C4-2B (cell line): ENCODE measurements around the gene TMEM82.

Experiments used
- H3K27ac ChIP-seq: fragments of 450-650 bp; 2 replicates; pipeline ENCODE4 v1.5.1; 2017
- ZFX ChIP-seq: fragments of 450-650 bp; IDR thresholded peaks from 2 replicates; pipeline ENCODE4 v1.6.1; 2017
- TF ChIP-seq, protein P1 (sequence below): fragments of 450-650 bp; conservative IDR thresholded peaks from 2 replicates; pipeline ENCODE4 v1.5.1; 2017; ENCODE audit warnings: mild to moderate bottlenecking

Gene TMEM82

DNA sequence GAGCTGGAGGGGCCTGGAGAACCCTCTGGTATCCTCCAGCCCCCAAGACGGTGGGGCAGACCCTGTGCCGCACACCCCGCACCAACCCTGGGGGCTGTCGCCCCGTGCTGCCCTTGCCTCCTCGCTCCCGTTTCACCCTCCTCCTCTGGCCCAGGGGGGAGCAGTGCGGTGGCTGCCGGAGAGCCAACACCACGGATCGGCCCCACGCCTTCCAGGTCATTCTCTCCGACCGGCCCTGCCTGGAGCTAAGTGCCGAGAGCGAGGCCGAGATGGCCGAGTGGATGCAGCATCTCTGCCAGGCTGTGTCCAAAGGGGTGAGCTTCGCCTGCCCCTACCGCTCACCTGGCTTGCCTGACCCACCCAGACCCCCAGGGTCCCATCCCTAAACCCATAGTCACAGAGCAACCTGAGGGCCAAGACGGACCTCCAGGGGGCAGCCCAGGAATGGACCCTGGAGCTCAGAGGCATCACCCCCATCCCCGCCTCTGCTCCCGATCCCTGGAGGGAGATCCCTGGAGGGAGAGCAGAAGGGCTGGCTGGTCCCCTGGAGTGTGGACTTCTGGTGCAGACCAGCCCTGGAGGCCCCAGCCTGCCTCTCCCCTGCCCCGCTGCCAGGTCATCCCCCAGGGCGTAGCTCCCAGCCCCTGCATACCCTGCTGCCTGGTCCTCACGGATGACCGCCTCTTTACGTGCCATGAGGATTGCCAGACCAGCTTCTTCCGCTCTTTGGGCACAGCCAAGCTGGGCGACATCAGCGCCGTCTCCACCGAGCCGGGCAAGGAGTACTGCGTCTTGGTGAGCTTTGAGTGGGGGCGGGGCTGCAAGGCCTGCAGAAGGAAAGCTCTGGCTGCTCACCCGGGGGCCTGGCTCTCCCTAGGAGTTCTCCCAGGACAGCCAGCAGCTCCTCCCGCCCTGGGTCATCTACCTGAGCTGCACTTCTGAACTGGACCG, 10.3 kb upstream of the TMEM82 start:
- TF ChIP-seq, protein P1, sequence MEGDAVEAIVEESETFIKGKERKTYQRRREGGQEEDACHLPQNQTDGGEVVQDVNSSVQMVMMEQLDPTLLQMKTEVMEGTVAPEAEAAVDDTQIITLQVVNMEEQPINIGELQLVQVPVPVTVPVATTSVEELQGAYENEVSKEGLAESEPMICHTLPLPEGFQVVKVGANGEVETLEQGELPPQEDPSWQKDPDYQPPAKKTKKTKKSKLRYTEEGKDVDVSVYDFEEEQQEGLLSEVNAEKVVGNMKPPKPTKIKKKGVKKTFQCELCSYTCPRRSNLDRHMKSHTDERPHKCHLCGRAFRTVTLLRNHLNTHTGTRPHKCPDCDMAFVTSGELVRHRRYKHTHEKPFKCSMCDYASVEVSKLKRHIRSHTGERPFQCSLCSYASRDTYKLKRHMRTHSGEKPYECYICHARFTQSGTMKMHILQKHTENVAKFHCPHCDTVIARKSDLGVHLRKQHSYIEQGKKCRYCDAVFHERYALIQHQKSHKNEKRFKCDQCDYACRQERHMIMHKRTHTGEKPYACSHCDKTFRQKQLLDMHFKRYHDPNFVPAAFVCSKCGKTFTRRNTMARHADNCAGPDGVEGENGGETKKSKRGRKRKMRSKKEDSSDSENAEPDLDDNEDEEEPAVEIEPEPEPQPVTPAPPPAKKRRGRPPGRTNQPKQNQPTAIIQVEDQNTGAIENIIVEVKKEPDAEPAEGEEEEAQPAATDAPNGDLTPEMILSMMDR = no peak
- no peak for TF ChIP-seq ZFX
- no peak overlapping the region for H3K27ac ChIP-seq

DNA sequence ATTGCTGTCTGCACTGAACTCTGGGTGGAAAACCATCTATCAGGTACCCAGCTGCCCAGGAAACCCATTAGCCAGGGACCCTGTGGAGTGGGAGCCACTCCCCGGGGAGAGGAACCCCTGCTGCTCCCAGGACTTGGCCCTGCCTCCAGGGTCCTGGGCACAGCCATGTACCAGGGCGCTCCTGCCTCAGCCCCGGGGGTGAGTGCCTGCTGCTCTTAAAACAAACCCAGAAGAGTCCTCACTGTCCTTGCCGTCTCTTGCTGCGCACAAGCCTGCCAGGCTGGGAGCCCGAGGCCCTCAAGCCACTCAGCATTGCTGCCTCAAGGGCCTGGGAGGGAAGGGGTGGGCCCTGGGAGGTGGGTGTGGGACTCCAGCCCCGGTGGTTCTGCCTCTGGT, 9.6 kb upstream of the TMEM82 start:
- TF ChIP-seq, protein P1 = no peak
- TF ChIP-seq ZFX = no peak
- H3K27ac ChIP-seq = no peak overlapping the region

DNA sequence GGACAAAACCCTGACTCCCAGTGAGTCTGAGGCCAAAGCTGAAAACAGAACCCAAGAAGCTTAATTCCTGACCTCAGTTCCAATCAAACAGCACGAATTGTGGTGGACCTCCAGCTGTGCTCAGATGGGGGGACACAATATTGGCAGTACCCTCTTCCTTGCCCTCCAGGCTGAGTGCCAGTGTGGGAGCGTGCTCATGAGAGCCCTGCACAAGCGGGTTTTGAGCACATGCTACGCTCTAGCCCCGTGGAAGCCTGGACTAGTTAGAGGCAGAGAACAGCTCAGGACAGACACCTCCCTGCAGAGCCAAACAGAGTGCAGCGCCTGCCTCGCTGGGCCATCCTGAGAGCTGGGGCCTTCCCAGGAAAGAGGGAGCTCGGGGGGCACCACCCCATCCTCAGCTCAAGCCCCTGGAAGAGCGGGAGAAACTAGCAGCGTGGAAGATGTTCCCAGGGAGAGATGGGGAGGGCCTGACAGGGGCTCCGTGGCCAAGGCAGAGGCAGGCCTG, 9.0 kb upstream of the TMEM82 start:
- no peak overlapping the region for H3K27ac ChIP-seq
- TF ChIP-seq, protein P1 = no peak
- TF ChIP-seq ZFX = no peak

DNA sequence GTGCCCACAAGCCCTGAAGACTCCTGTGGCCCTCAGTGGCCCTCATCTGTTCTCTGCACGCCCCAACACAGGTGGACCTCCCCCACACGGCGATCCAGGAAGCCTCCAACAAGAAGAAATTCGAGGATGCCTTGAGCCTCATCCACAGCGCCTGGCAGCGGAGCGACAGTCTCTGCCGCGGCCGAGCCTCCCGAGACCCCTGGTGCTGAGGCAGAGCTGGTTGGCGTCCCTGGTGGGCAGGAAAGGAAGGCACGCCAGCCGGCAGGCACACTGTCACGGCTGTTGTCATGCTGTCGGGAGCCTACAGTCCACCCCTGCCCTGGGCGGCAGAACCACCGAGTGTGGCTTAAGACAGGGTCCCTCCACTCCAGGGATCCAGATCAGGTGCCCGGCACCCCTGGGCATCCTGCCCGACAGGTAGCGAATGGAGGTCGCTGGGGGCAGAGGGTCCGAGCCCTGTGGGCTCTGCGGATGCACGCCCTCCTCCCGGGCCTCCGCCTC, 8.5 kb upstream of the TMEM82 start:
- H3K27ac ChIP-seq = no peak overlapping the region
- TF ChIP-seq ZFX = no peak
- TF ChIP-seq, protein P1 = no peak

DNA sequence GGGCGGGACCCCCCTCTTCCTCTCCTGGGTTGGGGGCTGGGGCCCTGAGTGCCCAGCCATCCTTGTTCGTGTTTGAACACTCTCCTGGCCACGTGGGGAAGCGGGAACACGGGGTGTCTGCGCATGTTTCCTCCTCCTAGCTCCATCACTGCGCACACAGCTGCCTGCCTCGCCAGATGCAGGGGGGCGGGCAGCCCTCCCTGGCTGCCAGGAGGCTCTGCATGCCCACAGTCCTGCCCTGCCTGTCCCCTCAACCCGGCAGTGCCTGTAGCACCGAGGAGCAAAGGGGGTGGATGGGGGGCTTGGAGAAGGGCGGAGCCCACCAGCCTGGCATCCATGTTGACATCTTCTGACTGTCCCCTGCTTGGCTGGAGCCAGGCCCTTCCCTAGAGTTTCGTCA, 8.0 kb upstream of the TMEM82 start:
- TF ChIP-seq ZFX = no peak
- TF ChIP-seq, protein P1 = no peak
- no peak overlapping the region for H3K27ac ChIP-seq

DNA sequence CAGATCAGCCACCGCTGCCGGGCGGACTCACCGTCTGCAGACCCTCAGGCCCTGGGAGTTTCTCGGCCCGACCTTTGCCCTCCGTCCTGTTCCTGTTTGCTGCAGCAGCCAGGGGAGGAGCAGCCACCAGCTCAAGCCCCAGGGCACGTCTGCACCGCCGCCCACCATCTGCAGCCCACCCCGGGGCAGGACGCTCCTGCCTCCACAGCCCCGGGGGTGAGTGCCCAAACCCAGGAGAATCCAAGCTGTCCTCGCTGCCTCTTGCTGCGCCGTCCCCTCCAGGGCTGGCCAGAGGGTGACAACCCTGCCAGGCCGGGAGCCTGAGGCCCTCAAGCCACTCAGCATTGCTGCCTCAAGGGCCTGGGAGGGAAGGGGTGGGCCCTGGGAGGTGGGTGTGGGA, 7.4 kb upstream of the TMEM82 start:
- TF ChIP-seq ZFX = no peak
- TF ChIP-seq, protein P1 = no peak
- H3K27ac ChIP-seq = peak overlapping the region; percentile 38
